ENCODE results near the gene ZBTB5. TPM values are rescaled to one million over a fixed set of nuclear protein-coding genes. Genes with fewer than 3 reads are reported as not detected.

Gene ZBTB5
- total RNA-seq, 1 experiment from 2014 or later, result 17.2 TPM

GRCh38 chr9:37452611-37453010 is 12.6 kb downstream of the ZBTB5 start:
- intact Hi-C loops (cut with micrococcal nuclease; ENCODE audit: unreplicated experiment), result no loop called here
- no peak for TF ChIP-seq EZH2 (IDR thresholded peaks at IDR 0.05; ENCODE audit: borderline replicate concordance, low read depth, low read length, poor library complexity, severe bottlenecking)
- no peak for TF ChIP-seq CTCF (conservative IDR thresholded peaks at IDR 0.05; ENCODE audit: low read depth, low read length)
- POLR2A ChIA-PET (ENCODE audit: low non-redundant PET), result no interaction called here
- peaks cover 30% of the 10 kb centered on the region for H3K4me1 ChIP-seq (ENCODE audit: insufficient read depth, low read length, poor library complexity, severe bottlenecking)
- no peak overlapping the region for H3K4me3 ChIP-seq (ENCODE audit: low read depth, low read length, poor library complexity, severe bottlenecking)
- CTCF ChIA-PET, result no interaction called here
- no peak for DNase-seq (ENCODE audit: low spot score)
- no peaks in the 10 kb centered on the region for H3K36me3 ChIP-seq (ENCODE audit: insufficient read depth, low read length, poor library complexity, severe bottlenecking)
- BruUV-seq (replicated peaks), result no TSS peak
- H3K27me3 ChIP-seq (replicated peaks; ENCODE audit: insufficient read depth, low read depth, low read length, poor library complexity), result no peaks in the 10 kb centered on the region
- H3K9me3 ChIP-seq (ENCODE audit: low read depth, low read length, poor library complexity, severe bottlenecking), result no peaks in the 10 kb centered on the region
- peak overlapping the region; percentile 62 for H3K27ac ChIP-seq (ENCODE audit: low read depth, low read length, poor library complexity, severe bottlenecking)

- H3K4me3 ChIP-seq (ENCODE audit: low read depth, low read length, poor library complexity, severe bottlenecking), result no peak overlapping the region
- BruUV-seq (replicated peaks), result no TSS peak
- intact Hi-C loops (cut with micrococcal nuclease; ENCODE audit: unreplicated experiment), result no loop called here
- H3K4me1 ChIP-seq (ENCODE audit: insufficient read depth, low read length, poor library complexity, severe bottlenecking), result peaks cover 40% of the 10 kb centered on the region
- peak overlapping the region; percentile 62 for H3K27ac ChIP-seq (ENCODE audit: low read depth, low read length, poor library complexity, severe bottlenecking)
- H3K9me3 ChIP-seq (ENCODE audit: low read depth, low read length, poor library complexity, severe bottlenecking), result no peaks in the 10 kb centered on the region
- no peaks in the 10 kb centered on the region for H3K36me3 ChIP-seq (ENCODE audit: insufficient read depth, low read length, poor library complexity, severe bottlenecking)
- no peaks in the 10 kb centered on the region for H3K27me3 ChIP-seq (replicated peaks; ENCODE audit: insufficient read depth, low read depth, low read length, poor library complexity)
- DNase-seq (ENCODE audit: low spot score), result no peak
- CTCF ChIA-PET, result no interaction called here
- POLR2A ChIA-PET (ENCODE audit: low non-redundant PET), result no interaction called here
- TF ChIP-seq CTCF (conservative IDR thresholded peaks at IDR 0.05; ENCODE audit: low read depth, low read length) (no peak), EZH2 (IDR thresholded peaks at IDR 0.05; ENCODE audit: borderline replicate concordance, low read depth, low read length, poor library complexity, severe bottlenecking) (no peak)
These were observed 13.6 kb downstream of the ZBTB5 start for GRCh38 chr9:37451628-37452027.

GRCh38 chr9:37449862-37450632 is 15.2 kb downstream of the ZBTB5 start:
- Histone ChIP-seq H3K9me3 (ENCODE audit: low read depth, low read length, poor library complexity, severe bottlenecking) (no peaks in the 10 kb centered on the region), H3K4me1 (ENCODE audit: insufficient read depth, low read length, poor library complexity, severe bottlenecking) (peaks cover 42% of the 10 kb centered on the region), H3K36me3 (ENCODE audit: insufficient read depth, low read length, poor library complexity, severe bottlenecking) (no peaks in the 10 kb centered on the region), H3K27me3 (replicated peaks; ENCODE audit: insufficient read depth, low read depth, low read length, poor library complexity) (no peaks in the 10 kb centered on the region), H3K27ac (ENCODE audit: low read depth, low read length, poor library complexity, severe bottlenecking) (peak overlapping the region; percentile 95), H3K4me3 (ENCODE audit: low read depth, low read length, poor library complexity, severe bottlenecking) (peak overlapping the region; percentile 22)
- TSS peak; percentile 95 for BruUV-seq (replicated peaks)
- ChIA-PET CTCF (no interaction called here), POLR2A (ENCODE audit: low non-redundant PET) (interaction anchor here (0.6 to 0.9 kb wide), 6 partner anchors 10 to 930 kb away, joined by 3 to 10 read pairs (median 4); partner anchors contain the start of gene ZBTB5)
- intact Hi-C loops (cut with micrococcal nuclease; ENCODE audit: unreplicated experiment), result no loop called here
- DNase-seq (ENCODE audit: low spot score), result peak; percentile 97
- TF ChIP-seq EZH2 (IDR thresholded peaks at IDR 0.05; ENCODE audit: borderline replicate concordance, low read depth, low read length, poor library complexity, severe bottlenecking), result no peak
- peak; percentile 35 for TF ChIP-seq CTCF (conservative IDR thresholded peaks at IDR 0.05; ENCODE audit: low read depth, low read length)

All from A673 (cell line).